ENCODE results near the gene CSMD2. TPM values are rescaled to one million over a fixed set of nuclear protein-coding genes. Genes with fewer than 3 reads are reported as not detected.

CSMD2 gene
- total and polyA plus RNA-seq, 2 donors (not counting 1 experiment from before 2014, with no cell fraction given) = 2.2 to 7.6 TPM

GRCh38 chr1:34137411-34137810, 27.6 kb downstream of the CSMD2 start:
- Histone ChIP-seq H3K27ac (ENCODE audit: insufficient read depth, low read length) (no peak overlapping the region), H3K27me3 (ENCODE audit: control insufficient read depth, insufficient read depth, low read length) (no peaks in the 10 kb centered on the region), H4K20me1 (ENCODE audit: control insufficient read depth, extremely low read depth, insufficient read depth, low read length) (no peaks in the 10 kb centered on the region), H3K4me3 (replicated peaks in 1 of 4; ENCODE audit: control extremely low read depth in 1 of 4, insufficient read depth in 1 of 4, low read depth in 3 of 4, low read length in 4 of 4) (no peak overlapping the region), H3K36me3 (ENCODE audit: control insufficient read depth, insufficient read depth, low read length) (no peaks in the 10 kb centered on the region), H3K4me1 (ENCODE audit: control insufficient read depth, extremely low read depth, insufficient read depth, low read length) (no peaks in the 10 kb centered on the region), H3K9ac (ENCODE audit: insufficient read depth, low read length) (no peak overlapping the region), H3K4me2 (ENCODE audit: extremely low read depth, insufficient read depth, low read length) (no peak overlapping the region), H2AFZ (ENCODE audit: low read length) (no peak overlapping the region), H3K79me2 (ENCODE audit: control insufficient read depth, insufficient read depth, low read length) (no peaks in the 10 kb centered on the region), H3K9me3 (ENCODE audit: control insufficient read depth, insufficient read depth, low read depth, low read length) (no peaks in the 10 kb centered on the region)
- TF ChIP-seq CTCF (conservative IDR thresholded peaks at IDR 0.05 in 1 of 2, IDR thresholded peaks at IDR 0.05 in 1 of 2; ENCODE audit: low read depth in 1 of 2, low read length in 2 of 2) (no peak), EZH2 (IDR thresholded peaks at IDR 0.05; ENCODE audit: low read length, missing control alignments) (no peak)
- no peak for DNase-seq (ENCODE audit: low read depth in 2 of 2)

GRCh38 chr1:34132161-34132420, 32.9 kb downstream of the CSMD2 start:
- Histone ChIP-seq H3K4me2 (ENCODE audit: extremely low read depth, insufficient read depth, low read length) (no peak overlapping the region), H3K9me3 (ENCODE audit: control insufficient read depth, insufficient read depth, low read depth, low read length) (no peaks in the 10 kb centered on the region), H3K4me1 (ENCODE audit: control insufficient read depth, extremely low read depth, insufficient read depth, low read length) (no peaks in the 10 kb centered on the region), H3K79me2 (ENCODE audit: control insufficient read depth, insufficient read depth, low read length) (no peaks in the 10 kb centered on the region), H3K4me3 (replicated peaks in 1 of 4; ENCODE audit: control extremely low read depth in 1 of 4, insufficient read depth in 1 of 4, low read depth in 3 of 4, low read length in 4 of 4) (no peak overlapping the region), H3K36me3 (ENCODE audit: control insufficient read depth, insufficient read depth, low read length) (no peaks in the 10 kb centered on the region), H2AFZ (ENCODE audit: low read length) (no peak overlapping the region), H4K20me1 (ENCODE audit: control insufficient read depth, extremely low read depth, insufficient read depth, low read length) (no peaks in the 10 kb centered on the region), H3K9ac (ENCODE audit: insufficient read depth, low read length) (no peak overlapping the region), H3K27me3 (ENCODE audit: control insufficient read depth, insufficient read depth, low read length) (no peaks in the 10 kb centered on the region), H3K27ac (ENCODE audit: insufficient read depth, low read length) (no peak overlapping the region)
- TF ChIP-seq CTCF (conservative IDR thresholded peaks at IDR 0.05 in 1 of 2, IDR thresholded peaks at IDR 0.05 in 1 of 2; ENCODE audit: low read depth in 1 of 2, low read length in 2 of 2) (no peak), EZH2 (IDR thresholded peaks at IDR 0.05; ENCODE audit: low read length, missing control alignments) (no peak)
- DNase-seq (ENCODE audit: low read depth in 2 of 2) = no peak

- H3K27me3 ChIP-seq (ENCODE audit: control insufficient read depth, insufficient read depth, low read length) = no peaks in the 10 kb centered on the region
- H4K20me1 ChIP-seq (ENCODE audit: control insufficient read depth, extremely low read depth, insufficient read depth, low read length) = no peaks in the 10 kb centered on the region
- H3K36me3 ChIP-seq (ENCODE audit: control insufficient read depth, insufficient read depth, low read length) = no peaks in the 10 kb centered on the region
- H3K9ac ChIP-seq (ENCODE audit: insufficient read depth, low read length) = no peak overlapping the region
- no peak overlapping the region for H3K27ac ChIP-seq (ENCODE audit: insufficient read depth, low read length)
- no peaks in the 10 kb centered on the region for H3K4me1 ChIP-seq (ENCODE audit: control insufficient read depth, extremely low read depth, insufficient read depth, low read length)
- no peak overlapping the region for H3K4me3 ChIP-seq (replicated peaks in 1 of 4; ENCODE audit: control extremely low read depth in 1 of 4, insufficient read depth in 1 of 4, low read depth in 3 of 4, low read length in 4 of 4)
- H3K79me2 ChIP-seq (ENCODE audit: control insufficient read depth, insufficient read depth, low read length) = no peaks in the 10 kb centered on the region
- no peaks in the 10 kb centered on the region for H3K9me3 ChIP-seq (ENCODE audit: control insufficient read depth, insufficient read depth, low read depth, low read length)
- H3K4me2 ChIP-seq (ENCODE audit: extremely low read depth, insufficient read depth, low read length) = no peak overlapping the region
- no peak for DNase-seq (ENCODE audit: low read depth in 2 of 2)
- H2AFZ ChIP-seq (ENCODE audit: low read length) = no peak overlapping the region
- no peak for TF ChIP-seq EZH2 (IDR thresholded peaks at IDR 0.05; ENCODE audit: low read length, missing control alignments)
- TF ChIP-seq CTCF (conservative IDR thresholded peaks at IDR 0.05 in 1 of 2, IDR thresholded peaks at IDR 0.05 in 1 of 2; ENCODE audit: low read depth in 1 of 2, low read length in 2 of 2) = no peak
These were observed 33.5 kb downstream of the CSMD2 start for GRCh38 chr1:34131396-34132160.
